ENCODE results near the gene IMMT. TPM values are rescaled to one million over a fixed set of nuclear protein-coding genes. Genes with fewer than 3 reads are reported as not detected.

IMMT gene
- polyA plus RNA-seq, 1 donor from 2014 or later = 45.9 TPM

- no peaks in the 10 kb centered on the region for H3K27me3 ChIP-seq (ENCODE audit: insufficient read depth, low read depth, low read length)
- no peak overlapping the region for H2AFZ ChIP-seq (ENCODE audit: low read depth, low read length)
- TF ChIP-seq CTCF (IDR thresholded peaks at IDR 0.05; ENCODE audit: poor library complexity, severe bottlenecking) = no peak
- peak; percentile 60 for TF ChIP-seq EP300 (conservative IDR thresholded peaks at IDR 0.05; ENCODE audit: poor library complexity, severe bottlenecking)
- TF ChIP-seq SMC3 (conservative IDR thresholded peaks at IDR 0.05; ENCODE audit: poor library complexity) = no peak
- peak overlapping the region; percentile 45 for H3K27ac ChIP-seq (ENCODE audit: low read length)
- H3K4me2 ChIP-seq (ENCODE audit: low read length) = no peak overlapping the region
- H4K20me1 ChIP-seq (ENCODE audit: insufficient read depth) = no peaks in the 10 kb centered on the region
- H3K9ac ChIP-seq (ENCODE audit: low read length) = no peak overlapping the region
- no peaks in the 10 kb centered on the region for H3K79me2 ChIP-seq (replicated peaks; ENCODE audit: insufficient read depth, low read length)
- no peak overlapping the region for H3K4me3 ChIP-seq (ENCODE audit: low read length)
- H3F3A ChIP-seq (ENCODE audit: insufficient read depth, low read length, poor library complexity, severe bottlenecking) = no peaks in the 10 kb centered on the region
- no peaks in the 10 kb centered on the region for H3K9me3 ChIP-seq (ENCODE audit: low read length)
- peaks cover 5% of the 10 kb centered on the region for H3K36me3 ChIP-seq (ENCODE audit: insufficient read depth, low read length)
- H3K9me2 ChIP-seq (ENCODE audit: insufficient read depth, low read length) = no peaks in the 10 kb centered on the region
Observed at GRCh38 chr2:86238354-86238753, 43.1 kb upstream of the IMMT start.

GRCh38 chr2:86237172-86237571, 41.9 kb upstream of the IMMT start:
- H3K27me3 ChIP-seq (ENCODE audit: insufficient read depth, low read depth, low read length) = no peaks in the 10 kb centered on the region
- H3K9me3 ChIP-seq (ENCODE audit: low read length) = no peaks in the 10 kb centered on the region
- no peak overlapping the region for H3K4me3 ChIP-seq (ENCODE audit: low read length)
- H3K9me2 ChIP-seq (ENCODE audit: insufficient read depth, low read length) = no peaks in the 10 kb centered on the region
- no peak overlapping the region for H2AFZ ChIP-seq (ENCODE audit: low read depth, low read length)
- H3F3A ChIP-seq (ENCODE audit: insufficient read depth, low read length, poor library complexity, severe bottlenecking) = no peaks in the 10 kb centered on the region
- no peaks in the 10 kb centered on the region for H3K79me2 ChIP-seq (replicated peaks; ENCODE audit: insufficient read depth, low read length)
- TF ChIP-seq EP300 (conservative IDR thresholded peaks at IDR 0.05; ENCODE audit: poor library complexity, severe bottlenecking) (no peak), TAF1 (IDR thresholded peaks at IDR 0.05; ENCODE audit: low read depth) (no peak), POLR2AphosphoS5 (IDR thresholded peaks at IDR 0.05) (no peak), CTCF (IDR thresholded peaks at IDR 0.05; ENCODE audit: poor library complexity, severe bottlenecking) (no peak), EZH2 (IDR thresholded peaks at IDR 0.05; ENCODE audit: borderline replicate concordance, insufficient read depth, low read length, poor library complexity, severe bottlenecking) (no peak), MXI1 (conservative IDR thresholded peaks at IDR 0.05; ENCODE audit: poor library complexity, severe bottlenecking) (no peak), SMC3 (conservative IDR thresholded peaks at IDR 0.05; ENCODE audit: poor library complexity) (no peak), RAD21 (conservative IDR thresholded peaks at IDR 0.05) (no peak), REST (IDR thresholded peaks at IDR 0.05; ENCODE audit: borderline replicate concordance) (no peak)
- H3K27ac ChIP-seq (ENCODE audit: low read length) = no peak overlapping the region
- H4K20me1 ChIP-seq (ENCODE audit: insufficient read depth) = no peaks in the 10 kb centered on the region
- H3K9ac ChIP-seq (ENCODE audit: low read length) = no peak overlapping the region
- H3K4me2 ChIP-seq (ENCODE audit: low read length) = no peak overlapping the region
- no peaks in the 10 kb centered on the region for H3K36me3 ChIP-seq (ENCODE audit: insufficient read depth, low read length)

Data from neural cell (in vitro differentiated cells).